ENCODE results near the gene LCE1F.

The LCE1F gene

DNA sequence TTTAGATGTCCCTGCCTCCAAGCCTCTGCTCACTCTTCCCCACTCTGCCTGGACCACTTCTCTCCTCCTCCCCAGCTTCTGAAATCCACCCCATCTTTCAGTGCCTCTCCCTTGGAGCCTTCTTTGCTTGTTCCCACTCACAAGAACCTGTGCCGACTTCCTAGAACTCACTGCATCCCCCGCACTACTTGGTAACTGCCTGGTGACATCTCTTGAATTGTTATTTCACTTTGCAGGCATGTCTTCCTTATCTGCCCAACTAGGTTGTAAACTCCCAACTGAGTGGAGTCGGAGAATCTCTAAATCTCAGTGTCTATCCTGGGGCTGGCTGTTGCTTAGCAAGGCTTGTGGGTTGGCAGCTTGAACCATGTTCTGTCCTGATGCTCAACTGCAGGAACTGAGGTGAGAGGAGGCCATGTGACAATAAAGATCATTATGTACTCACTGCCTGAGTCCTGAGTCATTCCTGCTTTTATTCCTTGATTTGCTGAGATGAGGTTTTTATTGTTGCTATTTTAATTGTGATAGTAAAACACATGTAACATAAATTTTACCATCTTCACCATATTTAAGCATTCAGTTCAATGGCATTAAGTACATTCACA, 13.2 kb upstream of the LCE1F start:
- H3K4me2 ChIP-seq (ENCODE audit: low read length), result no peak overlapping the region
- no peak overlapping the region for H2AFZ ChIP-seq
- H3K9me3 ChIP-seq (ENCODE audit: control insufficient read depth, low read length), result no peaks in the 10 kb centered on the region
- no peaks in the 10 kb centered on the region for H3K79me2 ChIP-seq
- no peaks in the 10 kb centered on the region for H3K27me3 ChIP-seq (ENCODE audit: control insufficient read depth, insufficient read depth, low read length)
- TF ChIP-seq, protein P1, sequence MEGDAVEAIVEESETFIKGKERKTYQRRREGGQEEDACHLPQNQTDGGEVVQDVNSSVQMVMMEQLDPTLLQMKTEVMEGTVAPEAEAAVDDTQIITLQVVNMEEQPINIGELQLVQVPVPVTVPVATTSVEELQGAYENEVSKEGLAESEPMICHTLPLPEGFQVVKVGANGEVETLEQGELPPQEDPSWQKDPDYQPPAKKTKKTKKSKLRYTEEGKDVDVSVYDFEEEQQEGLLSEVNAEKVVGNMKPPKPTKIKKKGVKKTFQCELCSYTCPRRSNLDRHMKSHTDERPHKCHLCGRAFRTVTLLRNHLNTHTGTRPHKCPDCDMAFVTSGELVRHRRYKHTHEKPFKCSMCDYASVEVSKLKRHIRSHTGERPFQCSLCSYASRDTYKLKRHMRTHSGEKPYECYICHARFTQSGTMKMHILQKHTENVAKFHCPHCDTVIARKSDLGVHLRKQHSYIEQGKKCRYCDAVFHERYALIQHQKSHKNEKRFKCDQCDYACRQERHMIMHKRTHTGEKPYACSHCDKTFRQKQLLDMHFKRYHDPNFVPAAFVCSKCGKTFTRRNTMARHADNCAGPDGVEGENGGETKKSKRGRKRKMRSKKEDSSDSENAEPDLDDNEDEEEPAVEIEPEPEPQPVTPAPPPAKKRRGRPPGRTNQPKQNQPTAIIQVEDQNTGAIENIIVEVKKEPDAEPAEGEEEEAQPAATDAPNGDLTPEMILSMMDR (IDR thresholded peaks at IDR 0.05), result no peak
- no peak overlapping the region for H3K4me3 ChIP-seq (ENCODE audit: low read depth, low read length)
- no peaks in the 10 kb centered on the region for H3K36me3 ChIP-seq (ENCODE audit: control insufficient read depth, insufficient read depth, low read length)
- H3K27ac ChIP-seq, result no peak overlapping the region
- no peak overlapping the region for H3K9ac ChIP-seq
- H3K4me1 ChIP-seq, result no peaks in the 10 kb centered on the region

DNA sequence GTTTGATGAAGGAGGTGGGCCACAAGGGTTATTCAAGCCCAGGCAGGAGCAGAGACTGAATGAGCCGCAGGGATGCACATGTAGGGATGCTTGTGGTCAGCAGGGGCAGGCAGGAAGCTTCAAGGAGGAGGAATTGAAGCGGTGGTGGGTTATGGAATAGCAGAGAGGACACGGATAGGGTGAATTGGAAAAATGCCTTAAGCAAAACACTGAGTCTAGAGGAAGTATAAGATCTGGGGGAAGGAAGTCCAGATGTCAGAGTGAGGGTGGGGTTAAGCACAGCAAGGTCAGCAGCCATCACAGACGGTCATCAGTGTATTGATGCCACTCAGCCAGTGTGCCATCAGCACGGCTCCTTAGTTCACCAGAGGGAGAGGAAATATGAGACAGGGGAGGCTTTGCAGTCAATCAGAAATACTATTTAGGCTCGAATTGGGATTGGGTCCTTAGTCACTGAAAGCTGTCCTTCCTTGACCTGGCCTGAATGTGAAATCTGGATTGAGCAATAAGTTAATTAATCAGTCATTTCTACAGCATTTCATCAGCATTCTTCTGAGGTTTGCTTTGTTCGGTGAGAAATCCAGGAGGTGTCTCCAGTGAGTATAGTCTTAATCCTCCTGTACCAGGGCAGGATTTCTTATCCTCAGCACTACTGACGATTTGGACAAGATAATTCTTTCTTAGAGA, 6.0 kb upstream of the LCE1F start:
- TF ChIP-seq, protein P1 (IDR thresholded peaks at IDR 0.05), result no peak
- H3K4me2 ChIP-seq (ENCODE audit: low read length), result no peak overlapping the region
- H3K36me3 ChIP-seq (ENCODE audit: control insufficient read depth, insufficient read depth, low read length), result no peaks in the 10 kb centered on the region

DNA sequence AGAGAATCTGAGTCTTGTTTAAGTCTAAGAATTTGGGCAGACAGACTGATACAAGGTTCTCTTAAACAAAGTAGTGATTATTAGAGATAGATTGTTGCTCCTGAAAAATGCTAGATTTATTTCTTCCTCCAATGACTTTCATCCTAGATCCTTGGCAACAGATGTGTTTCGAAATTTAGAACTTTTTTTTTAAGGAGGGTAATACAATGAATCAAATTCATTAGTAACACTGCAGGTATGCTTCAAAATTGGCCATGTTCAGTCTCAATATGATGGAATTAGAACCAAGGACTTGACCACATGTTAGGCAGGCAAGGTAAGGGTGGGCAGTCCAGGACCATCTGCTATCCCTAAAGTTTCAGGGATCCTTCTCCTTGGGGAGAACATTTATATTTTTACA, 4.5 kb upstream of the LCE1F start:
- H3K4me3 ChIP-seq (ENCODE audit: low read depth, low read length), result no peak overlapping the region
- H3K36me3 ChIP-seq (ENCODE audit: control insufficient read depth, insufficient read depth, low read length), result no peaks in the 10 kb centered on the region
- TF ChIP-seq, protein P1 (IDR thresholded peaks at IDR 0.05), result no peak
- H3K27ac ChIP-seq, result no peak overlapping the region
- no peaks in the 10 kb centered on the region for H3K4me1 ChIP-seq
- H3K4me2 ChIP-seq (ENCODE audit: low read length), result no peak overlapping the region
- no peaks in the 10 kb centered on the region for H3K27me3 ChIP-seq (ENCODE audit: control insufficient read depth, insufficient read depth, low read length)
- H2AFZ ChIP-seq, result no peak overlapping the region
- H3K9ac ChIP-seq, result no peak overlapping the region
- no peaks in the 10 kb centered on the region for H3K79me2 ChIP-seq
- no peaks in the 10 kb centered on the region for H3K9me3 ChIP-seq (ENCODE audit: control insufficient read depth, low read length)

More for the DNA sequence above, 6.0 kb upstream of the LCE1F start:
- no peaks in the 10 kb centered on the region for H3K4me1 ChIP-seq
- H3K27me3 ChIP-seq (ENCODE audit: control insufficient read depth, insufficient read depth, low read length), result no peaks in the 10 kb centered on the region
- H3K79me2 ChIP-seq, result no peaks in the 10 kb centered on the region
- H3K4me3 ChIP-seq (ENCODE audit: low read depth, low read length), result no peak overlapping the region
- H3K9me3 ChIP-seq (ENCODE audit: control insufficient read depth, low read length), result no peaks in the 10 kb centered on the region
- H3K9ac ChIP-seq, result no peak overlapping the region
- no peak overlapping the region for H3K27ac ChIP-seq
- H2AFZ ChIP-seq, result no peak overlapping the region

DNA sequence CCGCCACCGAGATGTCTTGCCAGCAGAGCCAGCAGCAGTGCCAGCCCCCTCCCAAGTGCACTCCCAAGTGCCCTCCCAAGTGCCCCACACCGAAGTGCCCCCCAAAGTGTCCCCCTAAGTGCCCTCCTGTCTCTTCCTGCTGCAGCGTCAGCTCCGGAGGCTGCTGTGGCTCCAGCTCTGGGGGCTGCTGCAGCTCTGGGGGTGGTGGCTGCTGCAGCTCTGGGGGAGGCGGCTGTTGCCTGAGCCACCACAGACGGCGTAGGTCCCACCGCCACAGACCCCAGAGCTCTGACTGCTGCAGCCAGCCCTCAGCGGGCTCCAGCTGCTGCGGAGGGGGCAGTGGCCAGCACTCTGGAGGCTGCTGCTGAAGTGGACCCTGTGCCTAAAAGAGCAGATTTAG, 1.4 kb downstream of the LCE1F start:
- TF ChIP-seq, protein P1 (IDR thresholded peaks at IDR 0.05), result no peak
- no peak overlapping the region for H2AFZ ChIP-seq
- H3K9ac ChIP-seq, result no peak overlapping the region
- no peaks in the 10 kb centered on the region for H3K36me3 ChIP-seq (ENCODE audit: control insufficient read depth, insufficient read depth, low read length)
- H3K4me1 ChIP-seq, result no peaks in the 10 kb centered on the region
- no peak overlapping the region for H3K4me3 ChIP-seq (ENCODE audit: low read depth, low read length)
- no peaks in the 10 kb centered on the region for H3K9me3 ChIP-seq (ENCODE audit: control insufficient read depth, low read length)
- no peak overlapping the region for H3K4me2 ChIP-seq (ENCODE audit: low read length)
- H3K27me3 ChIP-seq (ENCODE audit: control insufficient read depth, insufficient read depth, low read length), result no peaks in the 10 kb centered on the region
- no peaks in the 10 kb centered on the region for H3K79me2 ChIP-seq
- no peak overlapping the region for H3K27ac ChIP-seq
